Activated CD4-positive, alpha-beta T cell treated with anti-CD3 and anti-CD28 coated beads for 36 hours (primary cell): Measurements from ENCODE around the gene FAM167B. TPM values are rescaled to one million over a fixed set of nuclear protein-coding genes. Genes with fewer than 3 reads are reported as not detected.

Experiments used
- ATAC-seq: fragments of 200-7000 bp; cut with Tn5 transposase; one replicate; pipeline ENCODE4 v1.10.0; 2021; ENCODE audit warnings: mild to moderate bottlenecking, moderate library complexity
- CTCF ChIA-PET: fragments of 350-600 bp; sonication (Branson Sonifier 250); formaldehyde crosslinking; loops from one replicate; lab custom pipeline; 2021; ENCODE audit warnings: antibody characterized with exemption; lab: Charles Lee
- POLR2A ChIA-PET: fragments of 350-600 bp; sonication (Branson Sonifier 250); formaldehyde crosslinking; loops from one replicate; lab custom pipeline; 2021; ENCODE audit warnings: antibody characterized with exemption, inconsistent platforms; lab: Charles Lee
- DNase-seq: peaks from one replicate; pipeline ENCODE4 v3.0.0-alpha.2; 2020
- H3K27ac Mint-ChIP-seq: one replicate; pipeline ENCODE4 v1.8.0; 2021; ENCODE audit warnings: mixed read lengths
- H3K27me3 Mint-ChIP-seq: one replicate; pipeline ENCODE4 v1.8.0; 2021; ENCODE audit warnings: mixed read lengths
- H3K36me3 Mint-ChIP-seq: one replicate; pipeline ENCODE4 v1.8.0; 2021; ENCODE audit warnings: low read depth, mixed read lengths
- H3K4me1 Mint-ChIP-seq: one replicate; pipeline ENCODE4 v1.8.0; 2021; ENCODE audit warnings: mixed read lengths
- H3K4me3 Mint-ChIP-seq: one replicate; pipeline ENCODE4 v1.8.0; 2021; ENCODE audit warnings: mild to moderate bottlenecking, moderate library complexity, mixed read lengths
- H3K9me3 Mint-ChIP-seq: one replicate; pipeline ENCODE4 v1.8.0; 2021; ENCODE audit warnings: low read depth, mixed read lengths
- intact Hi-C, 2 experiments: fragments of 100-400 bp; cut with DNase I in 1 of 2; cut with micrococcal nuclease in 1 of 2; formaldehyde crosslinking; loops; one replicate each; pipeline versions ENCODE4 v1.14.2 to v1.15.1; 2022 to 2024; cut with DNase I, micrococcal nuclease
- total RNA-seq, 2 experiments: library from RNA; stranded (reverse); gene quantifications; one replicate each; pipeline ENCODE4 v1.2.3, GENCODE V29; 2021

The FAM167B gene
- total RNA-seq, 2 experiments from 2014 or later = 0.72 to 0.82 TPM

DNA sequence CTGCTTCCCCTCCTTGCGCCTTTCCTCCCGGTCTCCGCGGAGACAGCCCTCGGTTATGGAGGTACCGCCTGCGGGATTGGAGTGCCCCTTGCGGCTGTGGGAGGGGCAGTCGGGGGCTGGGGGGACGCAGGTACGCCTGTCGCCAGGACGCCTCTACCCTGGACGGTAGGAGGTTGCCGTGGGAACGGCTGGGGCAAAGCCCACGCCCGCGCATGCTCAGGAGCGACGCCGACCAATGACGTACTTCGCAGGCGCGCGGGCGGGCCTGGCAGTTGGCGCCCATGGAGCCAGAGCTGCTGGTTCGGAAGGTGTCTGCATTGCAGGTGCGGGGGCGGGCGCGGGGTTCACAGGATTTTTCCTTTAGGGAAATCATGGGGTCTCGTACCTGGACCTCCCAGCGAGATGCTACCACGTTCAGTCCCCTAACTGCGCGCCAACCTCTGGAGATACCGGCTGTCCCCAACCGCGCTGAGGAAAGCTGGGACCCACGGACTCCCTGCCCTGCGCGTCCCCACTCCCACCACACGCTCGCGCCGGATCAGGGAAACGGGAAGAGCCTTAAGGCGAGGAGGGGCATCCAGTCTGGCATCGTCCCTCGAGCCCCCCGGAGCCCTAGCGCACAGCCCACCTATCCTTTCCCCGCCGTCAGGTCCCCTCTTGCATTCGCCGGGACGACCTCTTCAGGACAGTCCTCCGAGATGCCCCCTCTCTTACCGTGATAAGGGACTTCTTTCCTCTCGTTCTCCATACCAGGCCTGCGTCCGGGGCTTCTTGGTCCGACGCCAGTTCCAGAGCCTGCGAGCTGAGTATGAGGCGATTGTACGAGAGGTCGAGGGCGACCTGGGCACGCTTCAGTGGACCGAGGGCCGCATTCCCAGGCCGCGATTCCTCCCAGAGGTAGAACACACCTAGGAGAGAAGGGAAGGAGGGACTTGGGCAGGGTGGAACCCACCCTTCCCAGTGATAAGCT is 41.3 kb upstream of the FAM167B start, which contains the start of gene IQCC:
Gene IQCC (plus strand): TSS at position 271 of the 970 bp plus-strand sequence. CDS start 11 bp downstream, at position 282.
- peaks cover 8% of the 10 kb centered on the region for H3K36me3 Mint-ChIP-seq
- ATAC-seq (peak; percentile 75), DNase-seq (peak; percentile 94)
- H3K27ac Mint-ChIP-seq = peak within 1 kb of the TSS; percentile 87
- no peaks in the 10 kb centered on the region for H3K9me3 Mint-ChIP-seq
- ChIA-PET POLR2A (interaction anchor here (0.8 to 1.4 kb wide), 5 partner anchors 9 to 132 kb away, joined by 3 to 5 read pairs (median 4); partner anchors contain the start of gene MARCKSL1), CTCF (interaction anchor here (0.5 to 2.0 kb wide), 8 partner anchors 10 to 489 kb away, joined by 3 to 9 read pairs (median 3); partner anchors contain the start of gene TXLNA)
- no peaks in the 10 kb centered on the region for H3K27me3 Mint-ChIP-seq
- H3K4me3 Mint-ChIP-seq = peak within 1 kb of the TSS; percentile 90
- H3K4me1 Mint-ChIP-seq = peaks cover 28% of the 10 kb centered on the region
- intact Hi-C loops = loop anchor here in 1 of 2 experiments (1.0 kb wide), 4 partner anchors 17 to 189 kb away; partner anchors contain the start of genes BSDC1, EIF3I, TMEM234 and TXLNA

DNA sequence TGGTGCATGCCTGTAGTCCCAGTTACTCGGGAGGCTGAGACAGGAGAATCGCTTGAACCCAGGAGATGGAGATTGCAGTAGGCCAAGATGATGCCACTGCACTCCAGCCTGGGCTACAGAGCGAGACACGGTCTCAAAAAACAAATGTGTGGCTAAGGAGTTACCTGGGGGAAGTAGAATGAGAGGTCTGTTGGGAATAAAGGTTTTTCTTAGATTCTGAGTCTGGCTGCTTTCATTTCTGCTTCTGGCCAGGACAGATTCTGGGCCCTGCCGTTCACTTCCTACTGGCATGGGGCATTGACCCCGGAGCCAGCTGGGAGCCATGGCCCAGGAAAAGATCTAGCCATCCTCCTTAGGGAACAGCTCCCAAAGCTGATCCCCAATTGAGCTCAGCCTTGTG is 38.6 kb upstream of the FAM167B start:
- DNase-seq = no peak
- Mint-ChIP-seq H3K27me3 (no peaks in the 10 kb centered on the region), H3K9me3 (no peaks in the 10 kb centered on the region), H3K36me3 (peaks cover 8% of the 10 kb centered on the region), H3K27ac (no peak overlapping the region), H3K4me1 (peaks cover 13% of the 10 kb centered on the region), H3K4me3 (no peak overlapping the region)
- no peak for ATAC-seq
- ChIA-PET CTCF (no interaction called here), POLR2A (no interaction called here)
- intact Hi-C loops = no loop called here

DNA sequence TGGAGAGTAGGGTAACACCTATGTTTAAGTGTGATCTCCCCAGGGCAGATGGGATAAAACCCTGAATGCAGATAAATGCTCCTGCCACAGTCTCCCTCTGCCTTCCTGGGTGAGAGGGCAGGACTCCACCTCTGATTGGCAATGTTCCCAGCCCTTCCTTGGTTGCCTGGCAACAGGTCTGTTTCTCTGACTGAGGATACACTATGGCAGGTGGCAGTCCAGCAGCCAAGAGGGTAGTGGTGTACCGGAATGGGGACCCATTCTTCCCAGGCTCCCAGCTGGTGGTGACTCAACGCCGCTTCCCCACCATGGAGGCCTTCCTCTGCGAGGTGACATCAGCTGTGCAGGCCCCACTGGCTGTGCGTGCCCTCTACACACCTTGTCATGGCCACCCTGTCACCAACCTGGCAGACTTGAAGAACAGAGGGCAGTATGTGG is 38.1 kb upstream of the FAM167B start, which contains the start of gene DCDC2B:
Gene DCDC2B (plus strand): TSS at position 199 of the 438 bp plus-strand sequence. CDS start 5 bp downstream, at position 204.
- intact Hi-C loops = no loop called here
- Mint-ChIP-seq H3K4me3 (no peak within 1 kb of the TSS), H3K27me3 (no peaks in the 10 kb centered on the region), H3K9me3 (no peaks in the 10 kb centered on the region), H3K4me1 (peaks cover 13% of the 10 kb centered on the region), H3K36me3 (peaks cover 8% of the 10 kb centered on the region), H3K27ac (no peak within 1 kb of the TSS)
- ATAC-seq (no peak), DNase-seq (no peak)
- CTCF ChIA-PET = no interaction called here
- POLR2A ChIA-PET = no interaction called here

DNA sequence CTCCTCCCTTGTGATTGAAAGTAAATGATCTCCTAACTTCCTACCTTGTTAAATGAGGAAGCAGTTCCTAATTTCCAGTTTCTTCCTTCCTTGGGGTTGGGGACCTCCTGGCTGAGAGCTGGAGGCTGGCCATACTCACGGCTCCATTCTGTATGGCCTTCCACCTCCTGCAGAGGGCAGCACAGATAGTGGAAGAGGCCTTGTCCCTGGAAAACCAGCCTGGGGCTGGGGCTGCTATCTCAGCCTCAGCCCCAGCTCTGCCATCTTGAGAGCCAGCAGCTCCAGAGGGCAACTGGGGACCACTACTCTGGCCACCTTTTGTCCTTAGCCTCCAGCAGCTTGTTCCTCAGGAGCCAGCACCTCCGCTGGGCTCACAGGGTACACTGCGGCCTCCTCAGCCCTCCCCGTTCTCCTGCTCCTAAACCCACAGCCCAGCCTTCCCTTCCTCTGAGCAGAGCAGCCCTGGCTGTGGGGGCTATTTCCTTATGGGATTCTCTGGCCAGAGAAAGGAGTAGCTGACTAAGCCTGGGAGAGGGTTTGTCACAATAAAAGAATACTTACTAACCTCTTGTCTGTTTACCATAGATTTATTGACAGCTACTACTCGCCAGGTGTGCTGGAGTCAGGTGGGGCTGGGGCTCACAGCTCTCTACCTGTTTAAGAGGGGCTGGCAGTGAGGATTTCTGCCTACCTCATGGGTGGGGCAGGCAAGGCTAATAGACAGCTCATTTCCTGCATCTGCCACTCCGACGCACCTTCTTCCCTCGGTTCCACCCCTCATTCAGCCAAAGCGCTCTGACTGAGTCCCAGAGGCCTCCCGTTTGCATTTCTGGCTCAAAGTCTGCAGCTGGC is 31.2 kb upstream of the FAM167B start:
- no peaks in the 10 kb centered on the region for H3K36me3 Mint-ChIP-seq
- H3K27me3 Mint-ChIP-seq = no peaks in the 10 kb centered on the region
- peak overlapping the region; percentile 8 for H3K27ac Mint-ChIP-seq
- DNase-seq (peak; percentile 79), ATAC-seq (peak; percentile 97)
- H3K4me1 Mint-ChIP-seq = peaks cover 15% of the 10 kb centered on the region
- H3K9me3 Mint-ChIP-seq = no peaks in the 10 kb centered on the region
- CTCF ChIA-PET = interaction anchor here (0.6 to 3.2 kb wide), 46 partner anchors 8 to 350 kb away, joined by 3 to 32 read pairs (median 5); partner anchors contain the start of genes BSDC1, CCDC28B, HDAC1 and IQCC
- H3K4me3 Mint-ChIP-seq = no peak overlapping the region
- intact Hi-C loops = loop anchor here (1.0 kb wide), 1 partner anchor 198 kb away; no protein-coding TSS in a partner anchor
- POLR2A ChIA-PET = interaction anchor here (0.8 to 1.2 kb wide), 2 partner anchors 120 to 143 kb away, joined by 4 to 7 read pairs; partner anchors contain the start of genes MARCKSL1 and TMEM39B

DNA sequence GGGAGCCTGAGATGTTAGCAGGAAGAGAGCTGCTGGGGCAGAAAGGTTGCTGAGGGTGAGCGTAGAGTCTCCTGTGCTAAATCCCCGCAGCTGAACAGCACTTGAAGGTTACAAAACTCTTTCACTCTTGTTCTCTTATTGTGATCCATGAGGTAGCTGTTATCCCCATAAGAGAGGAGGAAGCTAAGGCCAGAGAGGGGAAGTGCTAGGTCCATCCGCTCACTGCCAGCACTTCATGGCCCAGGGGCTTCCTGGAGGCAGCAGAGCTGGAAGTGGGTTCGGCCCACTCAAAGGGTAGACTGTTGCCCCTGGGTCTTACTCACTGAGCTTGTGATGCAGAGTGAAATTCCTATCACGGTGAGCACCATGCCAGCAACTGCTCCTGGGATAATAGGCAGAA is 30.5 kb upstream of the FAM167B start:
- H3K36me3 Mint-ChIP-seq = no peaks in the 10 kb centered on the region
- no peak overlapping the region for H3K4me3 Mint-ChIP-seq
- ATAC-seq (no peak), DNase-seq (no peak)
- CTCF ChIA-PET = interaction anchor here (0.6 to 3.2 kb wide), 35 partner anchors 8 to 351 kb away, joined by 3 to 32 read pairs (median 5); partner anchors contain the start of genes CCDC28B, FAM229A, HDAC1 and IQCC
- H3K27me3 Mint-ChIP-seq = no peaks in the 10 kb centered on the region
- intact Hi-C loops = no loop called here
- no peak overlapping the region for H3K27ac Mint-ChIP-seq
- H3K9me3 Mint-ChIP-seq = no peaks in the 10 kb centered on the region
- POLR2A ChIA-PET = interaction anchor here (0.6 kb wide), 1 partner anchor 32 kb away, joined by 5 read pairs; no protein-coding TSS in a partner anchor
- peaks cover 22% of the 10 kb centered on the region for H3K4me1 Mint-ChIP-seq

DNA sequence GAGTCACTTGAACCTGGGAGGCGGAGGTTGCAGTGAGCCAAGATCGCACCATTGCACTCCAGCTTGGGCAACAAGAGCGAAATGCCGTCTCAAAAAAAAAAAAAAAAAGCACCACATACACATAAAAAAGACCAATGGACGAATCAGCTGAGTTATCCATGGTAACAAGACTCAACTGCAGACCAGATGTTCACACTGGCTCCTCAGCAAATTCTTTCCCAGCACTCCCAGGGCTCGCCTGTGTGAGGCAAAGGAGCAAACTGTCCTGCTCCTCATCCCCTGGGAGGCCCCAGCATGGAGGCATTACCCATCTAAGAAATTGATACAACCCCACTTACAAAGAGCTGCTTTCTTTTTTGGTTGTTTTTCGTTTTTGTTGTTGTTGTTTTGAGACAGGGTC is 28.0 kb upstream of the FAM167B start:
- no peaks in the 10 kb centered on the region for H3K9me3 Mint-ChIP-seq
- ChIA-PET POLR2A (interaction anchor here (0.6 kb wide), 1 partner anchor 40 kb away, joined by 3 read pairs; no protein-coding TSS in a partner anchor), CTCF (interaction anchor here (0.7 kb wide), 2 partner anchors 40 to 122 kb away, joined by 3 read pairs; no protein-coding TSS in a partner anchor)
- no peak overlapping the region for H3K27ac Mint-ChIP-seq
- no peak overlapping the region for H3K4me3 Mint-ChIP-seq
- DNase-seq (no peak), ATAC-seq (no peak)
- H3K36me3 Mint-ChIP-seq = peaks cover 8% of the 10 kb centered on the region
- H3K4me1 Mint-ChIP-seq = peaks cover 32% of the 10 kb centered on the region
- no peaks in the 10 kb centered on the region for H3K27me3 Mint-ChIP-seq
- intact Hi-C loops = no loop called here

DNA sequence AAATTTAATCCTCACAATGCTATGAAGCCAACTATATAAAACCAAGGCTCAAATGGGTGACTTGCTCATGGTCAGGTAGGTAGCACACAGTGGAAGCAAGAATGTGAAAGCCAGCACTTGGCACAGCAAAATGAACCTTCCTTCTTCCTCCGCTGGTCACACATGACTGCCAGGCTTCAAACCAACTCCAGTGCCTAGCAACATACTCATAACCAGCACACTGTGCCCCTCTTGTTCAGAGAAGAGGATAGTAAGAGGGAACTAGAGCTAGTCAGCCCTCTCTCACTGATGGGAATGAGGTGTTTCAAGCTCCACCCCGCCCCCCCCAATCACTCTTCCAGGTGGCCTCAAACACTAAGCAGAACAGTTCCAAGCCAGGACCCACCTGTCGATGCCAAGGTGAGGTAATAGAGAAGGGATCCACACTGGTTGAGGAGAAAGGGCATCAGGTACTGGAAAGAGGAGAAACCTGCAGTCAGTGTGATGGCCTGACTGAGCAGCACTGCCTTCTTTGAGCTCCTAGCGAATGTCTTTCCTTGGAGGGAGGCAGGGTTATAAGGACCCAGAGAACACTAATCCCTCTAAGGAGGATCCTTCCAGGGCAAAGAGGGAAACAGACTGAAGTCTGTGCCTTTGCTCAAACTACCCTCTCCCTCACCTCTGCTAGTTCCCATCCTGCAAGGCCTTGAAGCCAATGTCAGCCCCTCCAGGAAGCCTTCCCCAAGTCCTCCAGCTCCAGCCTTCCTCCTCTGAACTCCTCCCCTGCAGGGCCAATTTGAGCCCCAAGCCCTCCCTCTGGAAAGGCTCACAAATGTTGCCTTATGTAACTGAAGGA is 26.1 kb upstream of the FAM167B start:
- Mint-ChIP-seq H3K27me3 (no peaks in the 10 kb centered on the region), H3K4me1 (peaks cover 34% of the 10 kb centered on the region), H3K4me3 (peak overlapping the region; percentile 96), H3K36me3 (peaks cover 18% of the 10 kb centered on the region), H3K9me3 (no peaks in the 10 kb centered on the region), H3K27ac (peak overlapping the region; percentile 97)
- intact Hi-C loops = loop anchor here (5.0 kb wide), 2 partner anchors 51 to 116 kb away; partner anchors contain the start of gene MARCKSL1 (in 1 of the 2)
- POLR2A ChIA-PET = no interaction called here
- CTCF ChIA-PET = interaction anchor here (0.5 kb wide), 1 partner anchor 69 kb away, joined by 3 read pairs; no protein-coding TSS in a partner anchor
- no peak for ATAC-seq
- DNase-seq = no peak

DNA sequence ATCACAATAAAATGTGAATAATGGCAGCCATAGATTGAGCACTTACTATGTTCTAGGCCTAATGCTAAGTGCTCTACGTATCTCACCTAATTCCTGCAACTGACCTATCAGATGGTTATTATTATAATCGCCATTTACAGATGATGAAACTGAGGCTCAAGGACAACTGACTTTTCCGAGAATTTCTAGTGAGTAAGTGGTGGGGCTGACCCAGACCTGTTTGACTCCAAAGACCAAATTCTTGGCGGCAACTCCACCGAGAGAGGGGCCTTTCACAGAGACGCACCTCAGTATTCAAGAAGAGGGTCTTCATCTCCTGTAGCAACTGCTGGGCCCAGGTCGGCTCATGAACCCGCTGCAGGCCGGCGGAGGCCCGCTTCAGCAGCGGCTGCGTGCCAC is 25.4 kb upstream of the FAM167B start:
- Mint-ChIP-seq H3K36me3 (peaks cover 22% of the 10 kb centered on the region), H3K27me3 (no peaks in the 10 kb centered on the region), H3K4me3 (peak overlapping the region; percentile 96), H3K27ac (peak overlapping the region; percentile 97), H3K9me3 (no peaks in the 10 kb centered on the region), H3K4me1 (peaks cover 29% of the 10 kb centered on the region)
- DNase-seq (no peak), ATAC-seq (no peak)
- intact Hi-C loops = loop anchor here (5.0 kb wide), 2 partner anchors 51 to 116 kb away; partner anchors contain the start of gene MARCKSL1 (in 1 of the 2)
- ChIA-PET POLR2A (interaction anchor here (0.5 kb wide), 1 partner anchor 101 kb away, joined by 4 read pairs; no protein-coding TSS in a partner anchor), CTCF (no interaction called here)

DNA sequence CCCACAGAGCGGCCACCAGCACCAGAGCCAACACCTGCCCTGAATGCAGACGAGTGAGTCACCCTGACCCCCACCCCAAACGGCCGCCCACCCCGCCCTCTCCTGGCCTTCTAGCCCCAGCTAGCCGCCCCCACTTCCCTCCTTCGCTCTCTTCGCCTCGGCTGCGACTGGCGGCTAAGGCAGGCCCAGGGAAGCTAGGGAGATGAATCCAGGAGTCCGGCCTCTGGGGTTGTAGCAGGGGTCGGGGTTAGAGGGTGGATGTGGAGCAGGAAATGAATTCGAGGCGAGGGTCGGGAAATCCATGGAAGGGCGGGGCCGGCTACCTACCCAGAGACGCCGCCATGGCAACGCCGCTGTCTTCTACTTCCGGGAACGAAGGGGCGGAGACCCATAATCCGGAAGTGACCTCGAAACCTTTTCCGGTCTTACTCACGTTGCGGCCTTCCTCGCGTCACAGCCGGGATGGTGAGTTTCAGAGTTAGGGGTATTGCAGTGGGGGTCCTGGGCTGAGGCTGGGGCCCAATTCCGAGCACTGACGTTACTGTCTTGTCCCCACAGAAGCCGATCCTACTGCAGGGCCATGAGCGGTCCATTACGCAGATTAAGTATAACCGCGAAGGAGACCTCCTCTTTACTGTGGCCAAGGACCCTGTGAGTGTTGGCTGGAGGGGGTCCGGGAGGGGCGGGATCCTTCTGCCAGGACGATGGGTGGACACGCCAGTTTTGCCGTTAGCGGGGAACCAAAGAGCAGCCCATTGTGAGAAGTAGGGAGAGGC is 24.9 kb upstream of the FAM167B start, which contains the start of the genes EIF3I and TMEM234:
Gene EIF3I (plus strand): TSS at position 428 of the 776 bp plus-strand sequence. CDS start 35 bp downstream, at position 463.
Gene TMEM234 (minus strand): TSS at position 374 of the 776 bp plus-strand sequence. CDS start 31 bp downstream, at position 343.
- ATAC-seq (peak; percentile 95), DNase-seq (peak; percentile 95)
- Mint-ChIP-seq H3K9me3 (no peaks in the 10 kb centered on the region), H3K27me3 (no peaks in the 10 kb centered on the region), H3K27ac (peak within 1 kb of the TSS; percentile 97), H3K4me1 (peaks cover 29% of the 10 kb centered on the region), H3K36me3 (peaks cover 22% of the 10 kb centered on the region), H3K4me3 (peak within 1 kb of the TSS; percentile 96)
- ChIA-PET CTCF (interaction anchor here (1.1 to 2.8 kb wide), 2 partner anchors 25 to 180 kb away, joined by 3 to 18 read pairs; partner anchors contain the start of gene FAM167B), POLR2A (interaction anchor here (0.5 to 1.7 kb wide), 5 partner anchors 18 to 164 kb away, joined by 3 to 4 read pairs (median 3); partner anchors contain the start of gene MARCKSL1)
- intact Hi-C loops = loop anchor here (1.0 to 5.0 kb wide), 17 partner anchors 17 to 595 kb away; partner anchors contain the start of genes BSDC1 (in 1 of the 2), CCDC28B (in 1 of the 2), IQCC (in 1 of the 2) and KHDRBS1 (in 1 of the 2)
